GM19395 (cell line): ENCODE results near the gene INAFM1.
"Not testable (repeated sequence)": the region's sequence is repeated elsewhere in the genome, so short reads cannot be mapped to it uniquely, and the experiment has no call there.

ENCODE experiments used
- ATAC-seq: cut with Tn5 transposase; IDR thresholded peaks from one replicate; pipeline ENCODE4 v1.9.1; 2021; ENCODE audit warnings: mild to moderate bottlenecking, moderate library complexity; ENCODE audit not compliant: unreplicated experiment

The INAFM1 gene

DNA sequence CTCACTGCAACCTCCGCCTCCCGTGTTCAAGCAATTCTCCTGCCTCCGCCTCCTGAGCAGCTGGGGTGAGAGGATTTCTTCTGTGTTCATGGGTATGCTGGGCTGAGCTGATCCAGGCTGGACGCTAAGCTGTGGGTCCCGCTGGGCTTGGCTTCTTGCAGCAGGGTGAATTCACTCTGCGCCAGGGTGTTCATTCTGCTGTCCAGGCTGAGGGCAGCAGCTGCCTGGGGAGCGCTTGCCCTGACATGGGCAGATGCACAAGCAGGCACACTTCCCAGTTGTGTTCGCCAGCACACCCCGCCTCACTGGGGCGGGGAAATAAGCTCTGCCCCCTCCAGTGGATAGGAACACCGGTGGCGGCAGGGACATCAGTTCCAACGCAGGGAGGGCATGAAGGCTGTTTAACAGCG, 7.3 kb upstream of the INAFM1 start:
- ATAC-seq: no peak

DNA sequence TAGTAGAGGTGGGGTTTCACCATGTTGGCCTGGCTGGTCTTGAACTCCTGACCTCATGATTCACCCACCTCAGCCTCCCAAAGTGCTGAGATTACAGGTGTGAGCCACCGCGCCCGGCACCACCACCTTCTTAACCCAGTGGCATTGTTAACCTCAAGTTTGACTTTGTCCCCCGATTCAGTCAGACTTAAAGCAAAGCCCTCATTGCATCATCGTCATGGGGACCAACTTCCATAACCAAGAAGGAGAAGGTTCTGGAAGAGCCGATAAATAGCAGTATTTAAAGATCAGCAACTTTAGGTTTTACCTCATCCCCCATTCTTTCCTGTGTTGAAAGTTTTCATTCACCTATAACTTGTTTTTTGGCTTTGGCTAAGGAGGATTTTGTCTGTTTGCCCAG, 6.7 kb upstream of the INAFM1 start:
- ATAC-seq: no peak

DNA sequence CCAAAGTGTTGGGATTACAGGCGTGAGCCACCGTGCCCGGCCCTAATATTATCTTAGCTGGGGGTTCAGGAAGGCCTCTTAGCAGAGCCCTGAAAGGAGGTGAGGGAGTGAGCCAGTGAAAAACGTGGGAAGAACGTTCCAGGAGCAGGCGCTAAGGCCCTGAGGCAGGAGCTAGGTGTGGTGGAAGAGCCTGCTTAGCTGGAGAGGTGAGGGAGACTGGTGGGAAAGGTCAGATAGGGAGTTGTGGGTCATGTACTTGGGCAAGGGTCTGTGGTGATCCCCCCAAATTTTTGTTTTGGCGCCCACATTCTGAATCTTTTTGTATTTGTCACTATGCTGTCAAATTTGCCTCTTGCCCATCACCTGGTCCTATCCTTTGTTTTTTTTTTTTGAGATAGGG, 5.1 kb upstream of the INAFM1 start:
- ATAC-seq: no peak

DNA sequence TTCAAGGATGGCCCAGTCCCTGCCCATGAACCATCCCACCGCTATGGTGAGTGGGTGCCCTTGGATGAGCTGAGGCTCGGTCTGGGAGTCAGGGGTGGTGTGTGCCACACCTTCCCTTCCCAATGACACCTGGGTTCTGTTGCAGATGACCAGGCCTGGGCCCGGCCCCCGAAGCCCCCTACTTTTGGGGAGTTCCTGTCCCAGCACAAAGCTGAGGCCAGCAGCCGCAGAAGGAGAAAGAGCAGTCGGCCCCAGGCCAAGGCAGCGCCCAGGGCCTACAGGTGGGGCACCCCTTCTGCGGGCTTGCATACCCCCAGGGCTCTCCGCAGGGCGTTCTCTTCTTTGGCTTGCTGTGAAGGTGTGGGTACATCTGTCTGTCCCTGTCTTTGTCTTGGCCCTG, 4.3 kb upstream of the INAFM1 start:
- ATAC-seq: no peak

DNA sequence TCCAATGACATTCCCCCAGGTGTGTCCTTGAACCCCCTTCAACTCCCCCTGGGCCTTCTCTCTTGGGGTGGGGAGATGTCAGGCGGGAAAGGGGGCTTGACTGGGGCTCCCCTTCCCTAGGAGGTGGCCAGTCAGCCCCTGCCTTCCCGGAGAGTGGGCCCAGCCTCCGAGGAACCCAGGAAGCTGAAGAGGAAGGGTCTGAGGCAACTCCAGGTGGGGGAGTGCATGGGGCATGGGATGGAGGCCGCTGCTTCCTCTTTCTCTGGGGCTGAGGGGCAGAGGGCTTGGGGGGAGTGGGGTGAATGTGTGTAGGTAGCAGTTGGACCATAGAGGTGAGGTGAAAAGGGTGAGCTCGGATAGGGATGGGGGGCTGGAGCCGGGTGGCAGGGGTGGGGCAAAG, 2.7 kb upstream of the INAFM1 start:
- no peak for ATAC-seq

DNA sequence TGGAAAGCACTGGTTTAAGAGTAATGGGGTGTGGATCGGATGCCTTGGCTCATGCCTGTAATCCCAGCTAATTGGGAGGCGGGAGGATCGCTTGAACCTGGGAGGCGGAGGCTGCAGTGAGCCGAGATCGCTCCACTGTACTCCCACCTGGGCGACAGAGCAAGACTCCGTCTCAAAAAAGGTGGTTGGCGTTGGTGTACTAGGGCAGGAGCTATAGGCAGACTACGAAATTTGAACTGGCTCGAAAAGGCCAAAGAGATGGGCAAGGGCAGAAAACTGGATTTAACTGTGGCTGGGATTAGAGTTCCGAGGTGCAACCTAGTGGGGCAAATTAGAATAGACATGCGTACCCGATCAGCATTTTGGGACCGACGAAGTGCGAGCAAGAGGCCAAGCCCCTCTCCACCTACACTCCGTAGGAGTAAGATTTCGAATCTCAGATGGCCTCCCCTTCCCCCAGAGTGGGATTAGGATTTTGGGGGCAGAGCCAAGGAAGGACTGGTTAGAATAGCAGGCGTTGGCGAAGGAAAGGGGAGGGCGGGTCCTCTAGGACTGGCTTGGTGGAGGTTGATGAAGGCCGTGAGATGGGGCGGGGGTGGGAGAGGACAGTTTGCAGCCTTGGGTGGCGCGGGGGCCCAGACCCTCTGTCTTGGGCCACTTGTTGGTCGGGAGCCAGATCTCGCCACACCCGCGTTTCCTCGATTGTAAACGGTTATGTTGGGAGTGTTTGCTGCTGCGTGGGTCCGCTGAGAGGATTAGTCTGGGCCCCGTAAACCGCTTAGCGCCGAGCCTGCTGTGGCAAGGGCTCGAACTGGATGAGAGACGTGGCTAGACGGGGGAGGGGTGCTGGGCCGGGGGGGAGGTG, 2.0 kb upstream of the INAFM1 start:
- ATAC-seq: no peak

DNA sequence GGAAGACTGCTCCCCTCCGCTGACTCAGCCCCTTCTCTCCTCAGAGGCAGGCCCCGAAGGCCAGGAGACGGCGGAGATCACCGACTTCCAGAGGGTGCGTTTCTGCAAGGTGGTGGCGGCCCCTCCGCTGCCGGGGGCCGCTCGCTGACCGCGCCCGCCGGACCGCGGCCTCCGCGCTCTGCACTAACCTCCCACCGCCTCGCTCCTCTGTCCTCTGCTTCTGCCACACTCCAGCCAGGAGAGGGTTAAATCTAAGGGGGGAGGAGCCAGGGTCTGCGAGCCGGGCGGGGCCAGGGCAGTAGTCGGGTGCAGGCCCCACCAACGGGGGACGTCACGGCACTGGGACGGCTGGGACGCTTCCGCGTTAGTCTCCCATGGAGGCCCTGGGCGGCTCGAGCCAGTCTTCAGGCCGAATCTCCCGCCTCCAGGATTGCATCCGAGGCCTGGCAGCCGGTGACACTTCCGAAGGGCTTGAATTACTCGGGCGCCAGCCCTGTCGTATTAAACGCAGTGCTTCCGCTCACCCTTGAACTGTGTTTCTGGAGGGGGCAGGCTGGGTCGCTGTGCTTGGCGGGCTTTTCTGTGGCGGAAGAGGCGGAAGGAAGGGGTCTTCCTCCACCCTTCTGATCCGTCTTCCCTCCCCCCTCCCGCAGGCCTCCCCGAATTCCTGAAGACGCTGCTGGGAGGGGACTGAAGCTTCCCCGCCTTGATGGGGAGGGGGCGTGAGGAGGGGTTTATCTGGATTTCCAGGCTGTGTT, 1.2 kb upstream of the INAFM1 start:
- peak; percentile 67 for ATAC-seq

DNA sequence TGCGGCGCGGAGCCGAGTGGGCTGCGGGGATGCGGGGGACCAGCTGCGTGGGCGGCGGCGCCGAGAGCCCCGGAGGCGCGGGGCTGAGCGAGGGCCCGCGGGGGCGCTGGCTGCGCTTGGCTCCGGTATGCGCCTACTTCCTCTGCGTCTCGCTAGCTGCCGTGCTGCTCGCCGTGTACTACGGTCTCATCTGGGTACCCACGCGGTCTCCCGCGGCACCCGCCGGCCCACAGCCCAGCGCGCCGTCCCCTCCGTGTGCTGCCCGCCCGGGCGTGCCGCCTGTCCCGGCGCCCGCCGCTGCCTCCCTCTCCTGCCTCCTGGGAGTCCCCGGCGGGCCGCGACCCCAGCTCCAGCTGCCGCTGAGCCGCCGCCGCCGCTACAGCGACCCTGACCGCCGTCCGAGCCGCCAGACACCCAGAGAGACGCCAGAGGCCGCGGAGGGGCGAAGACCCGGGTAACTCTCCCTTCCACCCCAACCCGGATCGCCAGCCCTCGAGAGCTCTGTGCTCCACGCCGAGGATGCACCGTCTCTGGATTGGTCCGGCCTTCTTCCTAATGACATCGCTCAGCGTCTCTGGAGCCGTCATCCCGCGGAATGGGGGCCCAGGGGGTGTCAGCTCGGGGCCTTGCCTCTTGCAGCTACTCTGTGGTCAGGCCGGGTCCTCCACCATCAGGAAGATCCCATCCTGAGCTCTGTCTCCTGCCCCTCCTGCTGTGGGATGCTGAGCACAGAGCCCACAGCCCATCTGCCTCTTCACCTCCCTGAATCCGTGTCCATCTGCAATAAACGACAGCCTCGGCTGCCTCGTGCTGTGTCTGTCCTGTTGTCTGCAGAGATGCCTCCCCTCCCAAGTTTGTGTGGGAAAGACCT, 441 bp downstream of the INAFM1 start:
- ATAC-seq: no peak

DNA sequence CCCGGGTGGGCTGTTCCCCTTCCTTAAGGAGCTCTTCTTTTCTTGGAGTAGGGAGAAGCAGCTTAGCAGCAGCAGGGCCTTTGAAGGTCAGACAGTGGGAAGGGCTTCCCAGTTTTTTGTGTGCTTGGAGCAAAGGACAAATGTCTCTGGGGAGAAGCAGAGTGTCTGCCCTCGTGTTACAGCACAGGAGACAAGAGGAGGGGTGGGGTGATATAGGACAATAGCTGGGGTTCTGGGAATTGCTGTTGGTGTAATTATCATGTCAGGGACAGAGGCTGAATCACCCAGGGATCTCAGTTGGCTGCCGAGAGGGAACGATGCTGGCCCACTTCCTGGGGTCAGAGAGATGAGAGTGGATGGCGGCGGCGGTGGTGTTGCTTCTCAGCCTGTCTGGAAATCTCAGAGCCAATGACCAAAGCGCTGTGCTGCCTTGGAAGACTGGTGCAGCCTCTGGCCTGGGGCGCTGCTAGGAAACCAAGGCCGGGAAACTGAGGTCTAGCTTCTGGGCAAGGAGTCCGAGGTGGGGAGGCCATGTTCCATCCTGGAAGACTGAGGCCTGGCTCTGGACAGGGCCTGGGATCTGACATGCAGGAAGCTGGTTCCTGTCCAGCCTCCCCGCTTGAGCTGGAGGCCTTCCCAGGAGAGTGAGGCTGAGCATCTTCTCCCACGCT, 1.2 kb downstream of the INAFM1 start:
- no peak for ATAC-seq

DNA sequence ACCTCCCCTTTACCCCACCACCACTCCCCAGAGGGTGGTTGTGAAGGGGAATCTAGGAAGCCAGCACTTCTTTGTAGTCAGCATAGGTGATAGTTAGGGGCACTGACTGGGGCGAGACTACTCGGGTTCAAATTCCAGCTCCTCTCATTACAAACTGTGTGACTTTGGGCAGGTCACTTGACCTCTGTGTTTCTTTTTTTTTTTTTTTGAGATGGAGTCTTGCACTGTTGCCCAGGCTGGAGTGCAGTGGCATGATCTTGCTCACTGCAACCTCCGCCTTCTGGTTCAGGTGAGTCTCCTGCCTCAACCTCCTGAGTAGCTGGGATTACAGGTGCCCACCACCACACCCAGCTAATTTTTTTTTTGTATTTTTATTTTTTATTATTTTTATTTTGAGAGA, 1.8 kb downstream of the INAFM1 start:
- not testable (repeated sequence) for ATAC-seq

DNA sequence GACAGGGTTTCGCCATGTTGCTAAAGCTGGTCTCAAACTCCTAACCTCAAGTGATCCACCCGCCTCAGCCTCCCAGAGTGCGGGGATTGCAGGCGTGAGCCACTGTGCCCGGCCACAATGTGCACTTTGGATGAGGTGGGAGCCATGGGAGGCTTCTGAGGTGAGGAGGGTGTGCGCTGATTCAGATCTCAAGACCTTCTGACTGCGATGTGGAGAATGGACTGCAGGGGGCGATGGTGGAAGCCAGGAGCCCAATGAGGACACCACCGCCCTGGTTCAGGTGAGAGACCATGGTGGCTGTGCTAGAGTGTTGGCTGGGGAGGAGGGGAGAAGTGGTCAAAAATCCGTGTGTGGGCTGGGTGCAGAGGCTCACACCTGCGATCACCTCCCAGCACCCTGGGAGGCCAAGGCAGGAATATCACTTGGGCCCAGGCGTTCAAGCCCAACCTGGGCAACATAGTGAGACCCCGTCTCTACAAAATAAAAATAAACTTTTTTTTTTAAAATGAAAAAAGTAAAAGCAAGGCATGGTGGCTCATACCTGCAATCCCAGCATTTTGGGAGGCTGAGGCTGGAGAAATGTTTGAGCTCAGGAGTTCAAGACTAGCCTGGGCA, 5.6 kb downstream of the INAFM1 start:
- ATAC-seq: no peak

DNA sequence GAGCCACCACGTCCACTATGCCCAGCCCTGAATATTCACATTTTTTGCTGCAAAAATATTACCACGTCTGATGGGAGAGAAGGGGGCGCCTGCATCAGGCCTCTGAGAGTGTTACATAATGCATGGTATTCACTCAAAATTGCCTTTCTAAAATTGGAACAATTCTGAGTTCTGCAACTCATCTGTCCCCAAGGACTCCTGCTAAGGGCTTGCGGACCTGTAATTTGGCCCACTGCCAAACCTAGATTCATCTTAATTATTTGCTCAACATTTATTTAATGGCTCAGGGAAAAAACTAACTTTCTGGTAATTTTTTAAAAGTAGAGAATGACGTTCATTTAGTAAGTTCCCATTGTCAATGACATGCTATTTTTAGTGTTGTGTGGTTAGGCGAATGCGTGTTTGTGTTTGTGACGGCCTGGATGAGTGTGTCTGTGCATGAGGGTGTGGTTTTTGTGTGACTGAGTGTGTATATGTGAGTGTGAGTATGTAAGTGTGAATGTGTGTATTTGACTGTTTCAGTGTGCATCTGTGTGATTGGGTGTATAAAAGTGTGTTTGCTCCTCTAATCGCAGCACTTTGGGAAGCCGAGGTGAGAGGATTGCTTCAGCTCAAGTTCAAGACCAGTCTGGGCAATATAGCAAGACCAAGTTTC, 8.8 kb downstream of the INAFM1 start:
- ATAC-seq: no peak

DNA sequence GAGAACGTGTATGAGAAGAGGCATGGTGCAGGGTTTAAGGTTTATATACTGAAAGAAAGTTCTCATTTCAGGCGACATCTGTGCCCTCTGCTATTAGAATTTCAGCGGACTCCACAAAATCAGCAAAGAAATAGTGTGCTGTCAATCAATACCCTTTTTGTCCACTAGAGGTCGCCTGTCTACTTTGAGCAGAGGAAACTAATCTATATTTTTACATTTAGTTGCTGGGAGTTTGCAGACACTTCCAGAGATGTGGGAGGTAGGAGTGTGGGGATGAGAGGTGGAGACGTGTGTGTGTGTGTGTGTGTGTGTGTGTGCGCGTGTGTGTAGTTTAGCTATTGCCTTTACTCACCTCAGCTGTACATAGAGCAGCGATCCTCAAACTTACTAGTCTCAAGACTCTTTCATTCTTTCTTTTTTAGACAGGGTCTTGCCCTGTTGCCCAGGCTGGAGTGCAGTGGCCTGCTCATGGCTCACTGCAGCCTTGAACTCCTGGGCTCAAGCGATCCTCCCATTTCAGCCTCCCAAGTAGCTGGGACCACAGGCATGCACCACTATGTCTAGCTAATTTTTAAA, 9.7 kb downstream of the INAFM1 start:
- ATAC-seq: no peak

DNA sequence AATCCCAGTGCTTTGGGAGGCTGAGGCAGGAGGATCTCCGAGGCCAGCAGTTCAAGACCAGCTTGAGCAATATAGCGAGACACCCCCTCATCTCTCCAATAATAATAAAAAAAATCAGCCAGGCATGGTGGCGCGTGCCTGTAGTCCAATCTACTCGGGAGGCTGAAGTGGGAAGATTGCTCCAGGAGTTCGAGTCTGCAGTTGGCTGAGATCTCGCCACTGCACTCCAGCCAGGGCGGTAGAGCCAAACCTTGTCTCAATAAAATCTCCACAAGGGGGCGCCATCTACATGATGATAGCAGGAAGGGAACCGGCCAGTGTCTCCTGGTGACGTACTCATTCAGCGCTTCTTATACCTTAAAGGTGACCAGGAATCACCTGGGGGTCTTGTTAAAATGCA, 21.4 kb downstream of the INAFM1 start:
- no peak for ATAC-seq

DNA sequence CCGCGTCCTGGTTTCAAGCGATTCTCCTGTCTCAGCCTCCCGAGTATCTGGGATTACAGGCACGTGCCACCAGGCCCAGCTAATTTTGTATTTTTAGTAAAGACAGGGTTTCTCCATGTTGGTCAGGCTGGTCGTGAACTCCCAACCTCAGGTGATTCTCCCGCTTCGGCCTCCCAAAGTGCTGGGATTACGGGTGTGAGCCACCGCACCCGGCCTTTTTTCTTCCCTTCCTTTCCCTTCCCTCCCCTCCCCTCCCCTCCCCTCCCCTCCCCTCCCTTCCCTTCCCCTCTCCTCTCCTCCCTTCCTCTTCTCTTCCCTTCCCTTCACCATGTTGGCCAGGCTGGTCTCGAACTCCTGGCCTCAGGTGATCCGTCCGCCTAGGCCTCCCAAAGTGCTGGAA, 26.2 kb downstream of the INAFM1 start:
- not testable (repeated sequence) for ATAC-seq

DNA sequence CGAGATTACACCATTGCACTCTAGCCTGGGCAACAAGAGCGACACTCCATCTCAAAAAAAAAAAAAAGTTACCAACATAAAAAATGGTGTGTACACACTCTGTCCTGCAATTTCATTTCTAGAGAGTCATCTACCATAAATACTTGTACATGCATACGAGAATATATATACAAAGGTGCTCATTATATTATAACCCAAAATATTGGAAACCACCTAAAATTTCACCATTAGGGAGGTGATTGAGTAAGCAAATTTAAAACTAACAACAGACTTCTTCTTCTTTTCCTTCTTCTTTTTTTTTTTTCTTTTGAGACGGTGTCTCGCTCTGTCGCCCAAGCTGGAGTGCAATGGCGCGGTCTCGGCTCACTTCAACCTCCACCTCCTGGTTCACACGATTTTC, 27.6 kb downstream of the INAFM1 start:
- no peak for ATAC-seq

DNA sequence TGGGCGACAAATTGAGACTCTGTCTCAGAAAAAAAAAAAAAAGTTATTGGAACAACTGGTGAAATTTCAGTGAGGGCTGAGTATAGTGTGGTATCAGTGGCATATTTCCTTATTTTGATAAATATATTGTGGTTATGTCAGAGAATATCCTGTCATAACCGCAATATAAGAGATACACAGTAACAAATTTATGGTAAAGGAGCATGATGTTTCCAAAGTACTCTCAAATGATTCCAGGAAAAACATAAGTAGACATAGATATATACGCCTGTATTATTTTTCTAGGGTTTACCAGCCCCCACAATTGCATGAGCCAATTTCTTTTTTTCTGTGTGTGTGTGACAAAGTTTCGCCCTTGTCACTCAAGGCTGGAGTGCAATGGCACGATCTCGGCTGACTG, 29.3 kb downstream of the INAFM1 start:
- ATAC-seq: no peak

DNA sequence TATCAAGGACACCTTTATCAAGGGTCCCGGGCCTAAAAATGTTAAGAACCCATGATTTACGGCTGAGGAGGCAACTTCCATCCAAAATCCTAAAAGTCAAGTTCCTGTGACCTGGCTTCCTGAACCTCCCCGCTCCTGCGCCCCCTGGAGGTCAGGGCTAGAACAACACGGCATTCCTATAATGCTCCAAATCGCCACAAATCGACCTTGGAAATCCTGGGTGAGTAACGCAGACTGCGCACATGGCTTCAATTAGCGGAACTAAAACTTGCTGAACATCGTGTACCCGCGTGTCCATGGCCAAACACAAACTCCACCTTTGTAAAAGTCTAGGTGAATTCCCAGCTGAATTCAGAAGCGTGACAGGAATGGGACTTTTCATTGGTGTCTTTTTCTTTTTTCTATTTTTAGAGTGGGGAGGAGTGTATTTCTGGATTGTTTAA, 30.6 kb downstream of the INAFM1 start:
- ATAC-seq: no peak

DNA sequence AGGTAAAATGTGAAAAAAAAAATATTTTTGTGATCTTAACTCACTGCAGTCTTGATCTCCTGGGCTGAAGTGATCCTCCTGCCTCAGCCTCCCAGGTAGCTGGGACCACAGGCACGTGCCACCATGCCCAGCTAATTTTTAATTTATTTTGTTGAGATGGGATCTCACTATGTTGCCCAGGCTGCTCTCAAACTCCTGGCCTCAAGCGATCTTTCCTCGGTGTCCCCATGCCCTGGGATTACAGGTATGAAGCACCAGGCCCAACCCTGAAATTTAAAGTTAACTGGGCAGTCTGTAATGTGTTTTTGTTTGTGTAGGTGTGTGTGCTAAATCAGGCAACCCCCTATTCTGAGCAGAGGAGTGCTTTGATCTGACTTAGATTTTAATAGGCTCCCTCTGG, 31.6 kb downstream of the INAFM1 start:
- no peak for ATAC-seq
